GM12892 (cell line): ENCODE results near the gene ARHGAP15.

Experiments used
- POLR2A ChIP-seq: IDR thresholded peaks from 2 replicates; pipeline ENCODE4 v1.6.1; 2011; ENCODE audit warnings: low read depth, low read length, control low read depth
- POLR2AphosphoS5 ChIP-seq: IDR thresholded peaks from 2 replicates; pipeline ENCODE4 v1.6.1; 2011; ENCODE audit warnings: low read depth, low read length, control low read depth
- TAF1 ChIP-seq: IDR thresholded peaks from 2 replicates; pipeline ENCODE4 v1.6.1; 2011; ENCODE audit warnings: low read depth, mild to moderate bottlenecking, control low read depth, low read length, borderline replicate concordance

- TF ChIP-seq POLR2A (no peak), POLR2AphosphoS5 (no peak), TAF1 (no peak)
These were observed 492.9 kb downstream of the ARHGAP15 start for GRCh38 chr2:143622106-143622505.
